ENCODE measurements around the gene HECTD4. TPM values are rescaled to one million over a fixed set of nuclear protein-coding genes. Genes with fewer than 3 reads are reported as not detected.

The HECTD4 gene
- total and polyA plus RNA-seq, 11 donors, result 6.3 to 30.7 (median 23.1) TPM

GRCh38 chr12:112243255-112244110 is 138.7 kb downstream of the HECTD4 start:
- Histone ChIP-seq H3K4me3 (no peak overlapping the region), H3K36me3 (peaks cover 0 to 100% (median 89%) of the 10 kb centered on the region in 9 donors), H3K9me3 (no peaks in the 10 kb centered on the region), H3K27ac (no peak overlapping the region), H3K27me3 (no peaks in the 10 kb centered on the region), H3K4me1 (no peaks in the 10 kb centered on the region)
- intact Hi-C loops (cut with DNase I), result loop anchor here in 1 of 10 donors (10.0 kb wide), 1 partner anchor 179 kb away; no protein-coding TSS in a partner anchor
- no peak for DNase-seq
- TF ChIP-seq CTCF (IDR thresholded peaks at IDR 0.05), result no peak
- no peak for TF ChIP-seq POLR2A (IDR thresholded peaks at IDR 0.05)
- WGBS, 4 donors, result 47 to 93% (median 90%) methylated on average over 20 to 25 of the region's 25 CpGs
- ATAC-seq, result no peak

- no peaks in the 10 kb centered on the region for H3K9me3 ChIP-seq
- peaks cover 0 to 100% (median 99%) of the 10 kb centered on the region in 9 donors for H3K36me3 ChIP-seq
- ATAC-seq (no peak), DNase-seq (no peak)
- WGBS, 4 donors, result 82 to 90% (median 85%) methylated on average over 3 of the region's 3 CpGs
- no peaks in the 10 kb centered on the region for H3K27me3 ChIP-seq
- intact Hi-C loops (cut with DNase I), result loop anchor here in 1 of 10 donors (10.0 kb wide), 1 partner anchor 176 kb away; no protein-coding TSS in a partner anchor
- H3K27ac ChIP-seq, result no peak overlapping the region
- no peak overlapping the region for H3K4me3 ChIP-seq
- H3K4me1 ChIP-seq, result no peaks in the 10 kb centered on the region
- TF ChIP-seq POLR2A (IDR thresholded peaks at IDR 0.05) (no peak), CTCF (IDR thresholded peaks at IDR 0.05) (no peak)
Measured at GRCh38 chr12:112241176-112241575, 141.1 kb downstream of the HECTD4 start.

GRCh38 chr12:112239881-112240280 is 142.3 kb downstream of the HECTD4 start:
- H3K4me1 ChIP-seq, result no peaks in the 10 kb centered on the region
- WGBS, 4 donors, result 93 to 96% (median 95%) methylated on average over 6 of the region's 6 CpGs
- no peak overlapping the region for H3K4me3 ChIP-seq
- DNase-seq (no peak), ATAC-seq (no peak)
- intact Hi-C loops (cut with DNase I), result loop anchor here in 1 of 10 donors (10.0 kb wide), 1 partner anchor 175 kb away; no protein-coding TSS in a partner anchor
- H3K36me3 ChIP-seq, result peaks cover 0 to 100% (median 99%) of the 10 kb centered on the region in 9 donors
- no peak overlapping the region for H3K27ac ChIP-seq
- TF ChIP-seq POLR2A (IDR thresholded peaks at IDR 0.05) (no peak), CTCF (IDR thresholded peaks at IDR 0.05) (no peak)
- no peaks in the 10 kb centered on the region for H3K27me3 ChIP-seq
- H3K9me3 ChIP-seq, result no peaks in the 10 kb centered on the region

- intact Hi-C loops (cut with DNase I), result no loop called here
- Histone ChIP-seq H3K4me3 (no peak overlapping the region), H3K27ac (no peak overlapping the region), H3K4me1 (no peaks in the 10 kb centered on the region), H3K9me3 (no peaks in the 10 kb centered on the region), H3K27me3 (no peaks in the 10 kb centered on the region), H3K36me3 (peaks cover 0 to 100% (median 99%) of the 10 kb centered on the region in 9 donors)
- ATAC-seq (no peak), DNase-seq (no peak)
- TF ChIP-seq CTCF (IDR thresholded peaks at IDR 0.05) (no peak), POLR2A (IDR thresholded peaks at IDR 0.05) (no peak)
- 84 to 94% (median 91%) methylated on average over 7 of the region's 7 CpGs for WGBS, 4 donors
Measured at GRCh38 chr12:112239020-112239419, 143.2 kb downstream of the HECTD4 start.
